Hepatocyte (in vitro differentiated cells): ENCODE results near the gene ZDHHC1.

ENCODE experiments used
- EZH2 ChIP-seq: fragments of 200-600 bp; sonication (generic); IDR thresholded peaks from 2 replicates; pipeline ENCODE4 v1.6.1; 2016; ENCODE audit warnings: antibody characterized with exemption, mild to moderate bottlenecking, borderline replicate concordance
- EZH2phosphoT487 ChIP-seq: fragments of 200-600 bp; sonication (generic); IDR thresholded peaks from one replicate; pipeline ENCODE4 v1.6.1; 2018; ENCODE audit warnings: antibody characterized with exemption, mild to moderate bottlenecking, low read depth, moderate library complexity; ENCODE audit not compliant: unreplicated experiment, severe bottlenecking
- TF ChIP-seq, protein P1 (sequence below): fragments of 200-600 bp; sonication (generic); IDR thresholded peaks from 2 replicates; pipeline ENCODE4 v1.5.1; 2016; ENCODE audit warnings: antibody characterized with exemption, mild to moderate bottlenecking; ENCODE audit not compliant: poor library complexity

DNA sequence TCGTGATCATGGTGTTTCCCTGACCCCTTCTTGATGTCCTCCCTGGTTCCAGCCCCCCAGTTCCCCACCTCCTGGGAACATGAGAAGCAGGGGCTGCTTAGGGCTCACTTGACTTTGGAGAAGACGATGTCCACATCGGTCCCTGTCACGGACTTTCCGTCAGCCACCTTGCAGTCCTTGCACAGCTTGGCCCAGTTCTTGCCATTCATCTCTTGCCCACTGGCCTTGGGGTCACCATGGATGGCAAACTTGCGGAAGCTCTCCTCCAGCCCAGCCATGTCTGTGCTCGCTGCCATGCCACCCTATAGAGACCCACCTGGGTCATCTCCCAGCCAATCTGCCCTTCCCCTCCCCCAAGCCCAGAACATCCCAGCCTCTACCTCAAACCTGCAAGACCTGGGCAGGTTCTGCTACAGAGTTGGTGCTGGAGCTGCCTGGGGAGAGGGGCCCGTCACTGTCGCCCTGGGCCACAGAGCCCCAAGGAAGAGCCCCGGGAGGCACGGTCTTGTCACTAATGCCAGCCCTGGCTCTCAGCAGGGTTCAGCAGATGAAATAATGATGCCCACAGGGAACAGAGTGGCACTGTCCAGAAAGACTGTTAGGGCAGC lies 25.4 kb downstream of the ZDHHC1 start:
- TF ChIP-seq, protein P1, sequence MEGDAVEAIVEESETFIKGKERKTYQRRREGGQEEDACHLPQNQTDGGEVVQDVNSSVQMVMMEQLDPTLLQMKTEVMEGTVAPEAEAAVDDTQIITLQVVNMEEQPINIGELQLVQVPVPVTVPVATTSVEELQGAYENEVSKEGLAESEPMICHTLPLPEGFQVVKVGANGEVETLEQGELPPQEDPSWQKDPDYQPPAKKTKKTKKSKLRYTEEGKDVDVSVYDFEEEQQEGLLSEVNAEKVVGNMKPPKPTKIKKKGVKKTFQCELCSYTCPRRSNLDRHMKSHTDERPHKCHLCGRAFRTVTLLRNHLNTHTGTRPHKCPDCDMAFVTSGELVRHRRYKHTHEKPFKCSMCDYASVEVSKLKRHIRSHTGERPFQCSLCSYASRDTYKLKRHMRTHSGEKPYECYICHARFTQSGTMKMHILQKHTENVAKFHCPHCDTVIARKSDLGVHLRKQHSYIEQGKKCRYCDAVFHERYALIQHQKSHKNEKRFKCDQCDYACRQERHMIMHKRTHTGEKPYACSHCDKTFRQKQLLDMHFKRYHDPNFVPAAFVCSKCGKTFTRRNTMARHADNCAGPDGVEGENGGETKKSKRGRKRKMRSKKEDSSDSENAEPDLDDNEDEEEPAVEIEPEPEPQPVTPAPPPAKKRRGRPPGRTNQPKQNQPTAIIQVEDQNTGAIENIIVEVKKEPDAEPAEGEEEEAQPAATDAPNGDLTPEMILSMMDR: no peak
- TF ChIP-seq EZH2: no peak
- TF ChIP-seq EZH2phosphoT487: no peak
